Measurements from ENCODE around the gene PNPO. TPM values are rescaled to one million over a fixed set of nuclear protein-coding genes. Genes with fewer than 3 reads are reported as not detected.

PNPO gene
- polyA plus RNA-seq, 1 experiment: 19.6 TPM

DNA sequence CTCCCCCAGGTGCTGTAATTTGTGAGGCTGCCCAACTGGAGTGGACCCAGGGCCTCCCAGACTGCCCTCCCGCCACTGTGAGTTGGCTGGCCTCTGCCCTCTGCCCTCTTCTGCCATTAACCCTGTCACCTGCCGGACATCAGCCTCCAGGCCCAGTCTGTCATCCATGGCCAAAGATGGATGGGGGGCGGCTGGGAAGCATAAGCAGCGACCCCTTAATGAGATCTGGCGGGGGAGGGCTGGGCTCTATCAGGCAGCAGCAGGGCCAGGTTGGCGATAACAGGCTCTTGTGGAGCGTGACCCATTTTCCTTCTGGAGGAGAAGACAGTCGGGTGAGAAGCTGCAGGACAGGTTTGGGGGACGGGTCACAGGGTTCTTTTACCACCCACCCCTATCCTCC lies 54.8 kb downstream of the PNPO start:
- no peak overlapping the region for H3K4me3 ChIP-seq (ENCODE audit: low read depth, low read length)
- ChIA-PET POLR2A (no interaction called here), CTCF (interaction anchor here (30.9 kb wide), 1 partner anchor 20 kb away, joined by 575 read pairs; no protein-coding TSS in a partner anchor)
- H3K36me3 ChIP-seq (ENCODE audit: control insufficient read depth, insufficient read depth, low read length): no peaks in the 10 kb centered on the region
- TF ChIP-seq, protein P1, sequence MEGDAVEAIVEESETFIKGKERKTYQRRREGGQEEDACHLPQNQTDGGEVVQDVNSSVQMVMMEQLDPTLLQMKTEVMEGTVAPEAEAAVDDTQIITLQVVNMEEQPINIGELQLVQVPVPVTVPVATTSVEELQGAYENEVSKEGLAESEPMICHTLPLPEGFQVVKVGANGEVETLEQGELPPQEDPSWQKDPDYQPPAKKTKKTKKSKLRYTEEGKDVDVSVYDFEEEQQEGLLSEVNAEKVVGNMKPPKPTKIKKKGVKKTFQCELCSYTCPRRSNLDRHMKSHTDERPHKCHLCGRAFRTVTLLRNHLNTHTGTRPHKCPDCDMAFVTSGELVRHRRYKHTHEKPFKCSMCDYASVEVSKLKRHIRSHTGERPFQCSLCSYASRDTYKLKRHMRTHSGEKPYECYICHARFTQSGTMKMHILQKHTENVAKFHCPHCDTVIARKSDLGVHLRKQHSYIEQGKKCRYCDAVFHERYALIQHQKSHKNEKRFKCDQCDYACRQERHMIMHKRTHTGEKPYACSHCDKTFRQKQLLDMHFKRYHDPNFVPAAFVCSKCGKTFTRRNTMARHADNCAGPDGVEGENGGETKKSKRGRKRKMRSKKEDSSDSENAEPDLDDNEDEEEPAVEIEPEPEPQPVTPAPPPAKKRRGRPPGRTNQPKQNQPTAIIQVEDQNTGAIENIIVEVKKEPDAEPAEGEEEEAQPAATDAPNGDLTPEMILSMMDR (IDR thresholded peaks at IDR 0.05; ENCODE audit: insufficient read depth, low read depth, low read length): no peak
- 0 out of 2 replicates have a peak, but pooled peaks cover 1% of the 10 kb centered on the region for H3K27me3 ChIP-seq (ENCODE audit: control insufficient read depth, insufficient read depth, low read length)
- no peak for DNase-seq (ENCODE audit: low read depth)

DNA sequence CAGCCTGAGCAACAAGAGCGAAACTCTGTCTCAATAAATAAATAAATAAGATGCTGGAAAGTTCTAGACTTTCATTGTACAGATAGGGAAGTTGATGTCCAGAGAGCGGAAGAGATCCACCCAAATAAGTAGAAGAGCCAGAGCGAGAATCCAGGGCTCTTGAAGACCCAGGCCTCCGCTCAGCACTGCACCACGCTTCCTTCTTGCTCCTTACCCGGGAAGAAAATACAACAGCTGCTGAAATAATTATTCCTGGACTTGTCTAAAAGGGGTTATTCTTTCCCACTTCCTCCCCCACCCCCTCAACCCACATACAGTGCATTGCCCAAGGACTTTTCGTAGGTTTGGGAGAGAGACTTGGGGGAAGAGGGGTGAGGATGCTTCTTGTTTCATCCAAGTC lies 56.2 kb downstream of the PNPO start:
- H3K36me3 ChIP-seq (ENCODE audit: control insufficient read depth, insufficient read depth, low read length): no peaks in the 10 kb centered on the region
- no peak for DNase-seq (ENCODE audit: low read depth)
- TF ChIP-seq, protein P1 (IDR thresholded peaks at IDR 0.05; ENCODE audit: insufficient read depth, low read depth, low read length): no peak
- no peak overlapping the region for H3K4me3 ChIP-seq (ENCODE audit: low read depth, low read length)
- POLR2A ChIA-PET: no interaction called here
- CTCF ChIA-PET: no interaction called here
- 0 out of 2 replicates have a peak, but pooled peaks cover 1% of the 10 kb centered on the region for H3K27me3 ChIP-seq (ENCODE audit: control insufficient read depth, insufficient read depth, low read length)

DNA sequence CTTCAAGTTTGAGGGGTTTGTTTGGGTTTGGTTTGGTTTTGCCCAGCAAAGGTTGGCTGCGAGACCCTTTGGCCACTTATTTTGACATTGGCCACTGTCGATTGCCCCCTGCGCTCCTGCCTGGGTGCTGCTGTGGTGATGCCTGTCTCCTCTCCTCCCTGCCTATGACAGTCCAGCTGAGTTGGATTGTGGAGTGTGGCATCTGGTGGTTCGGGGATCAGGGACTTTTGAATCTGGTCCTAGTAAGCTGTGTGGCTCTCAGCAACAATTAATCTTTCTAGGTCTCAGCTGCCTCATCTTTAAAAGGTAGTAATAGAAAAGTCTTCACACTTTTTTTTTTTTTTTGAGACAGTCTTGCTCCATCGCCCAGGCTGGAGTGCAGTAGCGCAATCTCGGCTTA lies 56.7 kb downstream of the PNPO start:
- Histone ChIP-seq H3K27me3 (ENCODE audit: control insufficient read depth, insufficient read depth, low read length) (0 out of 2 replicates have a peak, but pooled peaks cover 1% of the 10 kb centered on the region), H3K36me3 (ENCODE audit: control insufficient read depth, insufficient read depth, low read length) (no peaks in the 10 kb centered on the region), H3K4me3 (ENCODE audit: low read depth, low read length) (no peak overlapping the region)
- DNase-seq (ENCODE audit: low read depth): no peak
- ChIA-PET CTCF (interaction anchor here (0.8 kb wide), 1 partner anchor 14 kb away, joined by 3 read pairs; no protein-coding TSS in a partner anchor), POLR2A (no interaction called here)
- TF ChIP-seq, protein P1 (IDR thresholded peaks at IDR 0.05; ENCODE audit: insufficient read depth, low read depth, low read length): no peak

Other genes with a start within 250 kb of the PNPO start
- gene TBKBP1, start 247.4 kb upstream of the PNPO start, polyA plus RNA-seq (2011; rRNA removed): 4.7 and 7.3 TPM in 2 replicates
- gene TBX21, start 208.3 kb upstream of the PNPO start, polyA plus RNA-seq (2011; rRNA removed): not detected in 2 replicates
- 4.5 and 7.6 TPM in 2 replicates for gene OSBPL7, start 119.8 kb upstream of the PNPO start, polyA plus RNA-seq (2011; rRNA removed)
- 49.1 and 59.2 TPM in 2 replicates for gene MRPL10, start 110.0 kb upstream of the PNPO start, polyA plus RNA-seq (2011; rRNA removed)
- gene LRRC46, start 109.9 kb upstream of the PNPO start, polyA plus RNA-seq (2011; rRNA removed): 0.58 and 0.80 TPM in 2 replicates
- 18.3 and 41.1 TPM in 2 replicates for gene SCRN2, start 100.3 kb upstream of the PNPO start, polyA plus RNA-seq (2011; rRNA removed)
- 0.05 and 0.07 TPM in 2 replicates for gene SP6, start 90.4 kb upstream of the PNPO start, polyA plus RNA-seq (2011; rRNA removed)
- 4.0 and 5.9 TPM in 2 replicates for gene SP2, start 45.3 kb upstream of the PNPO start, polyA plus RNA-seq (2011; rRNA removed)
- not detected in 2 replicates for gene PRR15L, start 16.3 kb downstream of the PNPO start, polyA plus RNA-seq (2011; rRNA removed)
- 76.6 and 98.1 TPM in 2 replicates for gene CDK5RAP3, start 29.5 kb downstream of the PNPO start, polyA plus RNA-seq (2011; rRNA removed)
- 132 and 181 TPM in 2 replicates for gene COPZ2, start 96.2 kb downstream of the PNPO start, polyA plus RNA-seq (2011; rRNA removed)
- gene NFE2L1, start 106.8 kb downstream of the PNPO start, polyA plus RNA-seq (2011; rRNA removed): 255 and 281 TPM in 2 replicates
- gene CBX1, start 159.9 kb downstream of the PNPO start, polyA plus RNA-seq (2011; rRNA removed): 20.7 and 40.4 TPM in 2 replicates
- 23.5 and 27.3 TPM in 2 replicates for gene SNX11, start 166.2 kb downstream of the PNPO start, polyA plus RNA-seq (2011; rRNA removed)